Activated CD4-positive, alpha-beta memory T cell treated with anti-CD3 and anti-CD28 coated beads, Interleukin-2, amount 10 ng/mL, durations not matched to agents 7 days and 5 days (primary cell): ENCODE data around the gene KCNJ9. TPM values are rescaled to one million over a fixed set of nuclear protein-coding genes. Genes with fewer than 3 reads are reported as not detected.

Experiments
- CTCF ChIA-PET: fragments of 350-600 bp; sonication (Branson Sonifier 250); formaldehyde crosslinking; loops from one replicate; lab custom pipeline; 2021; ENCODE audit warnings: antibody characterized with exemption, inconsistent platforms; lab: Charles Lee
- POLR2A ChIA-PET: fragments of 350-600 bp; sonication (Branson Sonifier 250); formaldehyde crosslinking; loops from one replicate; lab custom pipeline; 2021; ENCODE audit warnings: antibody characterized with exemption; lab: Charles Lee
- DNase-seq: peaks from one replicate; pipeline ENCODE4 v3.0.0-alpha.2; 2020
- H3K27ac Mint-ChIP-seq: one replicate; pipeline ENCODE4 v1.8.0; 2021; ENCODE audit warnings: mild to moderate bottlenecking, mixed read lengths
- H3K27me3 Mint-ChIP-seq: one replicate; pipeline ENCODE4 v1.8.0; 2021; ENCODE audit warnings: mixed read lengths
- H3K36me3 Mint-ChIP-seq: one replicate; pipeline ENCODE4 v1.8.0; 2021; ENCODE audit warnings: low read depth, mixed read lengths
- H3K4me1 Mint-ChIP-seq: one replicate; pipeline ENCODE4 v1.8.0; 2021; ENCODE audit warnings: mixed read lengths
- H3K4me3 Mint-ChIP-seq: one replicate; pipeline ENCODE4 v1.8.0; 2021; ENCODE audit warnings: mild to moderate bottlenecking, mixed read lengths
- H3K9me3 Mint-ChIP-seq: one replicate; pipeline ENCODE4 v1.8.0; 2021; ENCODE audit warnings: mixed read lengths
- total RNA-seq, 2 experiments: library from RNA; stranded (reverse); gene quantifications; one replicate each; pipeline ENCODE4 v1.2.3, GENCODE V29; 2021

Gene KCNJ9
- total RNA-seq, 2 experiments from 2014 or later, result not detected

DNA sequence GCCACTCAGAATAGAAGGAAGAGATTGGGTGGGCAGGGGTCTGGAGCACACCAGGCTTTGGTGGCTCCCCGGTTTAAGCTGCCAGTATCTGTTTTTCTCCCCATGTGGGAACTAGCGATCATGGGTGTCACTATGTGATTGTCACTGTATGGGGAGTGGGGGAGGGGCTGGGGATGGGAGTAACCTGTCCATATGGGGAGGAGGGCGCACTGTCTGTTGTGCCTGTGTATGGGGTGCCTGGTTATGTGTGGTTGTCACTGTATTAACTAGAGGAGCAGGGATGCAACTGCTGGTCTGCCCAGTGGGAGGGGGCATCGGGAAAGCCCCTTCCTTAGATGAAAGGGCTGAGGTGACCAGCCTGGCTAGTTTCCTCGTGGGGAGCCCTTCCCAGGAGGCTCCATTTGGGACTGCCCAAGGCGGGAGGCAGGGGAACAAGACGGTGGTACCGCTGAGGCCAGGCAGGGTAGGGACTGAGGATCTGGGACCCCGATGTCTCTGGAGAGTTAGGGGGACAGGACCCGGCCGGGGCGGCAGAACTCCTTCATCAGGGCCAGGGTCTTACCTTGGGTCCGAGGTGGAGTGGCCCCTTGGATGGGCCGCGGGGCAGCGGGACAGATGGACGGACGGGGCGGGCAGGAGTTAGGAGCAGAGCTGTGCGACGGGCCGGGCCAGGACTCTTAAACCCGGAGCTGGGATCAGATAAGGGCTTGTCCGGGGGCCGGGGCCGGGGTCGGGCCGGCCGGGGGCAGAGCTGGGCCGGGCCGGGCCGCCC, 11.7 kb upstream of the KCNJ9 start, which contains the start of gene KCNJ10:
Gene KCNJ10 (minus strand): TSS at position 701 of the 772 bp plus-strand sequence. CDS start 27,628 bp downstream, outside the sequence.
- DNase-seq, result no peak
- POLR2A ChIA-PET, result interaction anchor here (1.3 kb wide), 1 partner anchor 23 kb away, joined by 3 read pairs; no protein-coding TSS in a partner anchor
- H3K4me3 Mint-ChIP-seq, result peak within 1 kb of the TSS; percentile 69
- no peak within 1 kb of the TSS for H3K27ac Mint-ChIP-seq
- peaks cover 18% of the 10 kb centered on the region for H3K4me1 Mint-ChIP-seq
- H3K27me3 Mint-ChIP-seq, result peaks cover 62% of the 10 kb centered on the region
- no peaks in the 10 kb centered on the region for H3K36me3 Mint-ChIP-seq
- CTCF ChIA-PET, result interaction anchor here (1.8 to 10.1 kb wide), 2 partner anchors 10 to 17 kb away, joined by 12 to 79 read pairs; no protein-coding TSS in a partner anchor
- no peaks in the 10 kb centered on the region for H3K9me3 Mint-ChIP-seq

DNA sequence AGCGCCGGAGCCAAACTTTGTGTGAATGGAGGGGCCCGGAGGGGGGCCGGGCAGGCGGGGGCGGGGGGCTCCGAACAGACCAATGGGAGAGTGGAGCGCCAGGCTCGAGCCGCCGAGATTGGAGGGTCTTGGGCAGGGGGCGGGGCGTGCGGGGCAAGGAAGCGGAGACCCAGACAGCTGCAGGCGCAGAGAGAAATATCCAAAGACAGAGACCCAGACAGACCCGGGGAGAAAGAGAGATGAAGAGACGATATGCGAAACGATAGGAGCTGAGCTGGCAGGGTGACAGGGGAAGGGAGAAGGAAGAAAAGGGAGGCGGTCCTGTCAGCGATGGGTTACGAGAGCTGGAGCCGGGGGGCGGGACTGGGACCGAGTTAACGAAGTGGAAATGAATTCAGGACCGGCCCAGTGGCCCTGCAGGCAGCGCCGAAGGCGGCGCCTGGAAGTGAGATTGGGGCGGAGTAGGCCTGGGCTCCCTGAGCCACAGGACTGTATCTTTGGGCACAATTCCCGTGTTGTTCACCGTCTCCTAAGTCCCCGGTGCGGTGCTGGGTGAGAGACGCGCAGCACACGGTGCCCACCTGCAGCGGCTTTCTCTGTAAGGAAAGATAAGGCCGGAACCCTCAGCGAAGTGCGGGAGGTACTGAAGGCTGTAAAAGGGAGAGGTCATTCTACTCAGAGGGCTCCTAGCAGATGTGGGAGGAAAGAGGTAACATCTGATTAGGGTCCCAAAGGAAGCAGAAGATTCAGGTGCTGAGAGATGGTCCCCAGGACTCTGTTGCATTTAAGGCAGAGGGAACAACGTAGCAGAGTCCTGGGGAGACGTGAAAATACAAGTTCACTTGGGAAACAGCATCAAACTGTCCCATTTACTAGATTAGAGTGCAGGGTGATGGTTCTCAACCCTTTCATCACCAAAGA, 10.8 kb upstream of the KCNJ9 start:
- H3K27me3 Mint-ChIP-seq, result peaks cover 64% of the 10 kb centered on the region
- H3K27ac Mint-ChIP-seq, result no peak overlapping the region
- CTCF ChIA-PET, result interaction anchor here (1.8 to 10.1 kb wide), 3 partner anchors 9 to 24 kb away, joined by 8 to 79 read pairs (median 12); no protein-coding TSS in a partner anchor
- H3K9me3 Mint-ChIP-seq, result no peaks in the 10 kb centered on the region
- H3K36me3 Mint-ChIP-seq, result no peaks in the 10 kb centered on the region
- DNase-seq, result peak; percentile 46
- peaks cover 18% of the 10 kb centered on the region for H3K4me1 Mint-ChIP-seq
- H3K4me3 Mint-ChIP-seq, result peak overlapping the region; percentile 69
- POLR2A ChIA-PET, result interaction anchor here (1.3 kb wide), 1 partner anchor 23 kb away, joined by 3 read pairs; no protein-coding TSS in a partner anchor

DNA sequence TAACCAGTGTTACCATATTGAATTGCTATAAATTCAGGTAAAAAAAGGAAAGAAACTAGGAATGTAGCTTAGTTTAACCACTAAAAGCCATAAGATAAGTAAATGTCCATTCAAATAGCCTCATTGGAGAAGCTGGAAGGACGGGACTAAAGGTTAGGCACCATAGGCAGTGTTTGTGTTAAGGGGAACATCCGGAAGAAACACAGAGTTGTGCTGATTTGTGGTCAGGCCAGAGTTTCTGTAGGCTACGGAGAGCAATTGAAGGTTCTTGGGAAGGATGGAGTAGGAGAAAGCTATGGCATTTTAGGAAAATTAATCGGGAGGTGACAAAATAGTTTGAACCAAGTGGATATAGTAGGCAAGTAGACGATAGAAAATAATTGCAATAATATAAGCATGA, 10.0 kb upstream of the KCNJ9 start:
- CTCF ChIA-PET, result interaction anchor here (0.6 to 10.1 kb wide), 5 partner anchors 8 to 66 kb away, joined by 3 to 79 read pairs (median 8); no protein-coding TSS in a partner anchor
- peaks cover 60% of the 10 kb centered on the region for H3K27me3 Mint-ChIP-seq
- no peak for DNase-seq
- H3K36me3 Mint-ChIP-seq, result no peaks in the 10 kb centered on the region
- POLR2A ChIA-PET, result no interaction called here
- H3K4me3 Mint-ChIP-seq, result no peak overlapping the region
- H3K4me1 Mint-ChIP-seq, result peaks cover 18% of the 10 kb centered on the region
- H3K27ac Mint-ChIP-seq, result no peak overlapping the region
- no peaks in the 10 kb centered on the region for H3K9me3 Mint-ChIP-seq

DNA sequence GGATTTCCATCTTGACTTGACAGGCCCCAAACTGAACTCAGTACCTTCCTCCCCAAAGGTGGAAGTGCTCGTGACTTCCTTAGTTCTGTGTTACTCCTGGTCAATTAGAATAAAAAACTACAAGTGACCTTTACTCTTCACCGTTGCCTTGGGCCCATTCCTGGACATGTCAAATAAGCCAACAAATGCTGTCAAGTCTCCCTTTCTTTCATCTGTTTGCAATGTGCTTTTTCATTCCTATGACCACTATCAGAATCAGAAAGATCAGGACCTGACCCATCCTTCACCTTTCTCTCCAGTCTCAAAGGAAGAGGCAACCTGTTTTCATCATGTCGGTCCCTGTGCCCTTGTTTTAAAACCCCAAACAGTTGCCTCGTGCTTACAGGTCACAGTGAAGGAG, 6.5 kb upstream of the KCNJ9 start:
- peaks cover 15% of the 10 kb centered on the region for H3K4me1 Mint-ChIP-seq
- no peak for DNase-seq
- no peaks in the 10 kb centered on the region for H3K9me3 Mint-ChIP-seq
- no peak overlapping the region for H3K4me3 Mint-ChIP-seq
- CTCF ChIA-PET, result interaction anchor here (1.2 to 10.1 kb wide), 3 partner anchors 9 to 29 kb away, joined by 3 to 112 read pairs (median 79); no protein-coding TSS in a partner anchor
- POLR2A ChIA-PET, result no interaction called here
- H3K36me3 Mint-ChIP-seq, result no peaks in the 10 kb centered on the region
- H3K27ac Mint-ChIP-seq, result no peak overlapping the region
- H3K27me3 Mint-ChIP-seq, result peaks cover 53% of the 10 kb centered on the region

DNA sequence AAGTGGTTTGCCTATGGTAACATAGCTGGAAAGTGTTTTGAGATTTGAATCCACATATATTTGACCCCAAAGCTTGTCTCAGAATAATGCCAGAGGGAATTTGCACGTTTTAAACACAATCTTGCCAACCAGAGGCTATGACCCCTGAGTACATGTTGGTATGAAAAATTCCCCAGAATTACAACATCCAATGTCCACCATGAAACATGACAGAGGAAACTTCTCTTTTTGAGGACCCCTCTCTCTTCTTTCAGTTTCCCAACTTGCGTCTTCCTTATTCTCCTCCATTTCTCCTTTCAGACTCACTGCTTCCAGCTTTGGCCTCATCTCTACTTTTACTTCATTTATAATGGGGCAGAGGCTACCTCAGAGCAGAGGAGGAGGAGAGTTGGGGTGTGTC, 5.5 kb upstream of the KCNJ9 start:
- Mint-ChIP-seq H3K9me3 (no peaks in the 10 kb centered on the region), H3K27me3 (peaks cover 55% of the 10 kb centered on the region), H3K4me3 (no peak overlapping the region), H3K36me3 (no peaks in the 10 kb centered on the region), H3K4me1 (peaks cover 8% of the 10 kb centered on the region), H3K27ac (no peak overlapping the region)
- ChIA-PET POLR2A (interaction anchor here (1.4 kb wide), 1 partner anchor 11 kb away, joined by 3 read pairs; no protein-coding TSS in a partner anchor), CTCF (interaction anchor here (1.3 to 10.1 kb wide), 3 partner anchors 11 to 303 kb away, joined by 3 to 112 read pairs (median 79); no protein-coding TSS in a partner anchor)
- no peak for DNase-seq

DNA sequence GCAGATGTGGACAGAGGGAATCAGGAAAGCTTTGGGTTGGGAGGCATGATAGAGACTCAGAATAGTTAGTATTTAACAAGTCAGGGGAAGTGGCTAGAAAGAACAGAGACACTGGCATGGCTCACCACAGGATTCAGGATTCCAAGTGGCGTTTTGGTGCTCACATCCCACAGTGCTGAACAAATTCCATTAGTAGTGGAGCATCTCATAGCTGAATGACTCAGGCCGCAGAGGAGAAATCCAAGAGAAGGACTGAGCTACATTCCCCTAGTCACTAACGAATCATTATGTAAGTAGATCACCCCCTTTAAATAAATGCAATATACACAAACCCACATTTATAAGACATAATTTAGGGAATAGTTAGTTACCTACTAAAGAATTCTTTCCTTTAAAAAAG, 5.0 kb upstream of the KCNJ9 start:
- Mint-ChIP-seq H3K4me3 (no peak overlapping the region), H3K27ac (no peak overlapping the region), H3K27me3 (peaks cover 58% of the 10 kb centered on the region), H3K9me3 (no peaks in the 10 kb centered on the region), H3K4me1 (peaks cover 7% of the 10 kb centered on the region), H3K36me3 (no peaks in the 10 kb centered on the region)
- CTCF ChIA-PET, result interaction anchor here (1.3 to 10.1 kb wide), 3 partner anchors 11 to 303 kb away, joined by 3 to 112 read pairs (median 79); no protein-coding TSS in a partner anchor
- POLR2A ChIA-PET, result interaction anchor here (1.4 kb wide), 1 partner anchor 10 kb away, joined by 3 read pairs; no protein-coding TSS in a partner anchor
- no peak for DNase-seq

DNA sequence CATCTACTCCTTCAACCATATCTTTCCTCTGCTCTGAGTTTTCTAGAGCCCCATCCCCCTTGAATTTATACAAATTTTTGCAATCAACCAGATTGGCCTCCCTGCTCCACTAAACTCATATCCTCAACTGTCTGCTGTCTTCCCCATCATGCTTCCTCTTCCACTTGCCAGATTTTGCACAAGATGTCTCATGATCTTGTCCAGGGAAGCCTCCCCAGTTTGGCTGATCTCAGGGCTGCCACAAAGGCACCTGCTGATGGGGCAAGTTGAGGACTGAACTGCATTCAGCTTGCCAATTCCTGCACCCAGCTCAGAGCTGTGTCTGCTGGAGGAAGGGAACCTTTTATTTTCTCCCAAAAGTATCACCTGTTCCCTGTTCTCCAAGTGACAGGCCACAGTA, 3.9 kb upstream of the KCNJ9 start:
- ChIA-PET POLR2A (interaction anchor here (1.2 to 1.6 kb wide), 3 partner anchors 9 to 31 kb away, joined by 3 to 5 read pairs (median 3); no protein-coding TSS in a partner anchor), CTCF (interaction anchor here (0.6 to 10.1 kb wide), 17 partner anchors 9 to 1102 kb away, joined by 3 to 112 read pairs (median 7); partner anchors contain the start of gene IGSF8)
- H3K27ac Mint-ChIP-seq, result no peak overlapping the region
- no peaks in the 10 kb centered on the region for H3K4me1 Mint-ChIP-seq
- H3K4me3 Mint-ChIP-seq, result no peak overlapping the region
- no peaks in the 10 kb centered on the region for H3K36me3 Mint-ChIP-seq
- H3K9me3 Mint-ChIP-seq, result no peaks in the 10 kb centered on the region
- H3K27me3 Mint-ChIP-seq, result peaks cover 58% of the 10 kb centered on the region
- DNase-seq, result no peak

DNA sequence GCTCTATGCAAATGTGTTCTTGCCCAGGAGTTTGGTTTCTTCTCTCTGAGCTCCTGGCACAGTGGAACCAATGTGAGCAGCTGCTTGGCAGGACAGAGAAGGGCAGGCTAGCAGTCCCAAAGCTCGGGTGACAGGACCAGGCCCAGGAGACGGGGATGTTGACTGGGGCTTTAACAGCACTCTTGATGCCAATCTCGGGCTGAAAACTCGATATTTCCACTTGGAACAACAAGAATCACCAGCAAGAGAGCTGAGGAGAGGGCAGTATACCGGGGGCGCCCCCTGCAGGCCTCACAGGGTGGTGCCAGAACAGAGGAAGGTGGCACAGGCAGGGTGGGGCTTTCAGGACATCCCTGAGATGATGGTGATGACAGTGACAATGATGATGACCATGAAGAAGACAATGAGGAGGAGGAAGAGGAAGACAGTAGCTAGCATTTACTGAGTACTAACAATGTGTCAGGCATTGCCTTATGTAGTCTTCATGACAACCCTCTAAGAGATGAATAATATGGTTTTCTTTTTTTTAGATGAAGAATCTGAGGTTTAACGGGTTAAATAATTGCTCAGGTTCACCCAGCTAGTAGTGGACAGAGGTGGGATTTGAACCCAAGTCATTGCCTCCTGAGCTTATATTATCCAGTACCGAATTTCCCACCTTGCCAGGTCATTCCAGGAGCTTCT, 2.7 kb upstream of the KCNJ9 start:
- DNase-seq, result peak; percentile 71
- Mint-ChIP-seq H3K4me1 (no peaks in the 10 kb centered on the region), H3K36me3 (no peaks in the 10 kb centered on the region), H3K4me3 (no peak overlapping the region), H3K27ac (no peak overlapping the region), H3K9me3 (no peaks in the 10 kb centered on the region), H3K27me3 (peaks cover 63% of the 10 kb centered on the region)
- CTCF ChIA-PET, result interaction anchor here (0.5 to 10.1 kb wide), 35 partner anchors 8 to 269 kb away, joined by 3 to 112 read pairs (median 4); partner anchors contain the start of genes IGSF8, KCNJ10 and PIGM
- POLR2A ChIA-PET, result interaction anchor here (1.1 to 1.6 kb wide), 5 partner anchors 9 to 153 kb away, joined by 3 to 6 read pairs (median 4); partner anchors contain the start of genes IGSF8 and TAGLN2

DNA sequence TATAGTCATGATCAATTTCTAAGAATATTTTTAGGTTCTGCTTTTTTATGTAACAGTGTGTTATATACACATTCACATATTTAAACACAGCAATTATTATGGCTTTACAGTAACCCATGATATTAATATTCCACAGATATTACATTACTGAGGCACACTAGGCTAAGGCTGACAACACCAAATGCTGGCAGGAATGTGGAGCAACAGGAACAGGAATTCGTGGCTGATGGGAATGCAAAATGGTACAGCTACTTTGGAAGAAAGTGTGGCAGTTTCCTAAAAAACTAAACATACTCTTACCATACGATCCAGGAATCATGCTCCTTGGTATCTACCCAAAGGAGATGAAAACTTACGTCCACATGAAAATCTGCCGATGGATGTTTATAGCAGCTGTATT, 1.9 kb upstream of the KCNJ9 start:
- Mint-ChIP-seq H3K27ac (no peak overlapping the region), H3K36me3 (no peaks in the 10 kb centered on the region), H3K27me3 (peaks cover 66% of the 10 kb centered on the region), H3K4me1 (peaks cover 4% of the 10 kb centered on the region), H3K9me3 (no peaks in the 10 kb centered on the region), H3K4me3 (no peak overlapping the region)
- ChIA-PET POLR2A (interaction anchor here (1.1 to 1.4 kb wide), 2 partner anchors 19 to 154 kb away, joined by 3 to 4 read pairs; partner anchors contain the start of genes IGSF8 and TAGLN2), CTCF (interaction anchor here (0.5 to 10.1 kb wide), 22 partner anchors 7 to 245 kb away, joined by 3 to 112 read pairs (median 6); partner anchors contain the start of genes IGSF8, KCNJ10 and PIGM)
- DNase-seq, result no peak

DNA sequence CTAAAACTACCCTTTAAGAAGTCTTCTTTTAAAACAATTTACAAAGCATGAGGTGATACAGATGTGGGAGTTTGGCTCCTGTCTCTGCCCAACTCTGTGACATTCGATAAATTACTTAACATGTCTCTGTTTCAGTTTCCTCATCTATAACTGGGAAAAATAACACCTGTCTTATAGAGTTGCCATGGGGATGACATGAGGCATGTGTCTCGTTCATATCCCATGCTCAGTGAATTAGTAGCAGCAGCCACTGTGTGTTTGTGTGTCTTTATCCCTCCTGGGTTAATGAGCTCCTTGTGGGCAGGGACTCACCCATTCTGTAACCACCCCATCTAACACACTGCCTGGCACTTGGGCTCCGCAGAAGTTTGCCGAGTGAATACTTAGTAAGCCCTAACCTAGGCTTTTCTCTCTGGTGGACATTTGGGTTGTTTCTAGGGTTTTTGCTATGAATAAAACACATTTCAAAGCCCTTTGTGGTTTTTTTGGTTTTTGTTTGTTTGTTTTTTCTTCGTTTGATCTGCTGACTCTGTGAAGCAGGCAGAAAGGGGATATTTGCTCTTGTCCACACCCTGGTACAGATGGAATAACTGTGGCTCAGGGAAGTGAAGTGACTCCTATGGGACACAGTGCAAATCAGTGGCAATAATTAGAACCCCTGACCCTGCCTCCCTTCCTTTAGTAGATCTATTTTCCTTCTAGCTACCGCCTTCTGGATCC, 797 bp upstream of the KCNJ9 start:
- Mint-ChIP-seq H3K27me3 (peaks cover 59% of the 10 kb centered on the region), H3K9me3 (no peaks in the 10 kb centered on the region), H3K27ac (no peak overlapping the region), H3K36me3 (no peaks in the 10 kb centered on the region), H3K4me1 (peaks cover 7% of the 10 kb centered on the region), H3K4me3 (no peak overlapping the region)
- no peak for DNase-seq
- ChIA-PET CTCF (interaction anchor here (0.6 to 9.7 kb wide), 10 partner anchors 10 to 256 kb away, joined by 3 to 112 read pairs (median 16); partner anchors contain the start of genes IGSF8 and KCNJ10), POLR2A (no interaction called here)

DNA sequence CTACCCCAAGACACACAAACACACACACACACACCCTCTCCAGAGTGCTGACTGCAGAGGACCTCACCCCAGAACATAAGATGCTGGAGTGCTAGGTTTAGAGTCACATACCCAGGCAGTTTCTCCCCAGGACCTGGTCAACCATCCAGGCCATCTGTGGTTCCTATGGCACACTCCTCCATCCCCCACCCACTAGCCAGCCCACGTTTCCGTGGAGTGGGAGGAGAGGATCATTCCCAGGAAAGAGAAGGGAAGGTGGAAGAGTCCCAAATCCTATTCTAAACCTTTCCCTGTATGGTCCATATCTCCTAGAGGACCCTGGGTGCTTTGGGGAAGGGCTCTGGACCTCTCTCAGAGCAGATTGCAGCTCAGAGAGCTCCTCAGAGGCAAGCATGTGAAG, 1.1 kb downstream of the KCNJ9 start:
- Mint-ChIP-seq H3K36me3 (peaks cover 3% of the 10 kb centered on the region), H3K4me1 (peaks cover 9% of the 10 kb centered on the region), H3K27me3 (peaks cover 52% of the 10 kb centered on the region), H3K4me3 (no peak overlapping the region), H3K27ac (no peak overlapping the region), H3K9me3 (no peaks in the 10 kb centered on the region)
- POLR2A ChIA-PET, result no interaction called here
- CTCF ChIA-PET, result interaction anchor here (0.6 to 9.7 kb wide), 4 partner anchors 14 to 156 kb away, joined by 3 to 112 read pairs (median 44); partner anchors contain the start of gene IGSF8
- no peak for DNase-seq
